ENCODE data around the gene NHERF2. TPM values are rescaled to one million over a fixed set of nuclear protein-coding genes. Genes with fewer than 3 reads are reported as not detected.

Gene NHERF2
- total and polyA plus RNA-seq, 12 donors, result 94.3 to 640 (median 183) TPM

- intact Hi-C loops (cut with DNase I), result no loop called here
- no peak overlapping the region for H3K4me3 ChIP-seq
- no peak overlapping the region for H3K27ac ChIP-seq
- peaks cover 18 to 79% (median 64%) of the 10 kb centered on the region in 7 donors for H3K27me3 ChIP-seq
- no peak for DNase-seq
- no peak for ATAC-seq
- H3K4me1 ChIP-seq, result peaks cover 5 to 33% (median 19%) of the 10 kb centered on the region in 9 donors
- TF ChIP-seq CTCF (IDR thresholded peaks at IDR 0.05), result no peak
- 75 to 77% methylated on average over 37 of the region's 37 CpGs for WGBS, 2 donors
- peaks cover 12 to 55% (median 46%) of the 10 kb centered on the region in 9 donors for H3K36me3 ChIP-seq
- H3K9me3 ChIP-seq, result no peaks in the 10 kb centered on the region
Observed at GRCh38 chr16:1978476-1979120, 48.1 kb upstream of the NHERF2 start.

- H3K27ac ChIP-seq, result no peak overlapping the region
- TF ChIP-seq CTCF (IDR thresholded peaks at IDR 0.05), result no peak
- ATAC-seq, result no peak
- peaks cover 12 to 47% (median 43%) of the 10 kb centered on the region in 9 donors for H3K36me3 ChIP-seq
- H3K4me3 ChIP-seq, result no peak overlapping the region
- H3K4me1 ChIP-seq, result peaks cover 6 to 31% (median 20%) of the 10 kb centered on the region in 9 donors
- DNase-seq, result no peak
- WGBS, 2 donors, result 13 to 17% methylated on average over 69 to 70 of the region's 70 CpGs
- intact Hi-C loops (cut with DNase I), result loop anchor here in 1 of 10 donors (10.0 kb wide), 1 partner anchor 55 kb away; no protein-coding TSS in a partner anchor
- peaks cover 18 to 79% (median 64%) of the 10 kb centered on the region in 7 donors for H3K27me3 ChIP-seq
- H3K9me3 ChIP-seq, result no peaks in the 10 kb centered on the region
Observed at GRCh38 chr16:1979271-1980029, 47.3 kb upstream of the NHERF2 start.

- Histone ChIP-seq H3K4me3 (no peak overlapping the region), H3K9me3 (no peaks in the 10 kb centered on the region), H3K27ac (no peak overlapping the region), H3K27me3 (peaks cover 18 to 79% (median 64%) of the 10 kb centered on the region in 7 donors), H3K36me3 (peaks cover 12 to 40% (median 35%) of the 10 kb centered on the region in 9 donors), H3K4me1 (peaks cover 11 to 39% (median 28%) of the 10 kb centered on the region in 9 donors)
- 3 to 5% methylated on average over 53 of the region's 53 CpGs for WGBS, 2 donors
- intact Hi-C loops (cut with DNase I), result loop anchor here in 1 of 10 donors (10.0 kb wide), 1 partner anchor 55 kb away; no protein-coding TSS in a partner anchor
- ATAC-seq (no peak), DNase-seq (no peak)
- TF ChIP-seq CTCF (IDR thresholded peaks at IDR 0.05), result no peak
Observed at GRCh38 chr16:1980030-1980769, 46.5 kb upstream of the NHERF2 start.

GRCh38 chr16:1980770-1981087 is 46.0 kb upstream of the NHERF2 start:
- Histone ChIP-seq H3K9me3 (no peaks in the 10 kb centered on the region), H3K27ac (no peak overlapping the region), H3K4me3 (no peak overlapping the region), H3K27me3 (peaks cover 18 to 73% (median 60%) of the 10 kb centered on the region in 7 donors), H3K4me1 (peaks cover 11 to 43% (median 30%) of the 10 kb centered on the region in 9 donors), H3K36me3 (peaks cover 7 to 40% (median 33%) of the 10 kb centered on the region in 9 donors)
- intact Hi-C loops (cut with DNase I), result loop anchor here in 1 of 10 donors (10.0 kb wide), 1 partner anchor 56 kb away; no protein-coding TSS in a partner anchor
- WGBS, 2 donors, result 20 to 21% methylated on average over 16 of the region's 16 CpGs
- no peak for ATAC-seq
- DNase-seq, result no peak
- no peak for TF ChIP-seq CTCF (IDR thresholded peaks at IDR 0.05)
